IPS DF 19.7 (cell line): ENCODE results near the gene MOSMO.
"Not testable (repeated sequence)": the region's sequence is repeated elsewhere in the genome, so short reads cannot be mapped to it uniquely, and the experiment has no call there.

Experiments
- DNase-seq: peaks from one replicate; pipeline ENCODE4 v3.0.0-alpha.2; 2013; ENCODE audit warnings: low read depth, low spot score

Gene MOSMO

DNA sequence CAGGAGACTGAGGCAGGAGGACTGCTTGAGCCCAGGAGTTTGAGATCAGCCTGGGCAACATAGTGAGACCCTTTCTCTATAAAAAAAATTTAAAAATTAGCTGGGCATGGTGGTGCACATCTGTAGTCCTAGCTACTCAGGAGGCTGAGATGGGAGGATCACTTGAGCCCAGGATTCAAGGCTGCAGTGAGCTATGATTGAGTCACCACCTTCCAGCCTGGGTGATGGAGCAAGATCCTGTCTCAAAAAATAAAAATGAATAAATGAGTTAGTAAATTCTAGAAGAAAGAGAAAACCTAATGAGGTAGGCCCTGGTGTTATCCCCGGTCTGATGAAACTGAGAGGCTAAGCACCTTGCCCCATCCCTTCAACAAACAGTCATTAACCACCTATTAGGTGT is 5.9 kb upstream of the MOSMO start:
- DNase-seq = not testable (repeated sequence)

DNA sequence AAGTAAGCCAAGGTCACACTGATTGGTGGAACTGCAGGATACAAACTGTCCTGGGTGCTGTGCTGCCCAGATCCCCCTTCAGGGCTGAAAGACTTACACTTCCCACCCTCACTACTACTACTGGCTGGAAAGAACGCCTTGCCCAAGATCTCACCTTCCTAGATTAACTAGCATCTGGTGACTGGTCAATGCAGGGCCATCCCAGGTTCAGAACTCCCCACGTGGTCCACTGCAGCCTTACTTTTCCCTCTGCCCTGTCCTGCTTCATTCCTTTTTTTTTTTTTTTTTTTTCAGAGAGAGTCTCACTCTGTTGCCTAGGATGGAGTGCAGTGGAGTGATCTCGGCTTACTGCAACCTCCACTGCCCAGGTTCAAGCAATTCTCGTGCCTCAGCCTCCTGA is 4.7 kb upstream of the MOSMO start:
- no peak for DNase-seq

- DNase-seq = no peak
These were observed 3.6 kb upstream of the MOSMO start for GRCh38 chr16:22004341-22004740.

GRCh38 chr16:22005746-22006145 is 2.2 kb upstream of the MOSMO start:
- no peak for DNase-seq

DNA sequence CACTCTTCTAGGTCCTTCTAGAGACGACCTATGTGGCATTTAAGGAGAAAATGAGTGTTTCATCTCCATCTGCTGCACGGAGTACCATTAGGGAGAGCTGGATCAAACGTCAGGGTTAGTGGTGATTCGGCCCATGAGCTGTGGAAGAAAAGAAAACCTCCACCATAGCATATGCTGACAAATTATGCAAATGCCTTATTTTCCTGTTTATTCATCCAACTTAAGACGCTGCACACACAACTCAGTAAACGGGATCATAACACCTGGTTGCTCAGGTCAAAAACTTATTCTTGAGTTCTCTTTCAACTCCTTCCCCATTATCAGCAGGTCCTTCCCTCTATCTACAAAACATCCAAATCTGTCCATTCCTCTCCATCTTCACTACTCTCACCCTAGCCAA is 1.3 kb upstream of the MOSMO start:
- DNase-seq = no peak

- DNase-seq = no peak
These were observed 777 bp upstream of the MOSMO start for GRCh38 chr16:22007159-22007508.

- no peak for DNase-seq
These were observed 526 bp downstream of the MOSMO start for GRCh38 chr16:22008215-22009059.

DNA sequence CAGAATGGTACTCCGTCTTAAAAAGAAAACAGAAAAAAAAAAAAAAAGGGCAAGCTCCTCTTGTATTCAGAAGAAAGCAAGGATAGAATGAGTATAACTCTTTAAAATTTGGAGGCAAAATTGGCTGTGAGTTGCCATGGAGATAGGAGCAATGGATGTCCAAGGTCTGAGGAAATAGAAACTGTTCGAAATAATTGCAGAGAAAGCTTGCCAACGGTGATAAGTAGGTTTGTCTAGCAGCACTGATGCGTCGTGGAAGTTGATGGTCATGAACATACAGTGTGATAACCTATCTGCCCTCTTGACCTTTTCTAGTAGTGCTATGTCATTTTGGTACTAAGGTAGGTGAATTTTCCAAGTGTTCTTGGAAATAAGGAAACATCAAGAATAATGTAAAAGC is 3.0 kb downstream of the MOSMO start:
- no peak for DNase-seq

DNA sequence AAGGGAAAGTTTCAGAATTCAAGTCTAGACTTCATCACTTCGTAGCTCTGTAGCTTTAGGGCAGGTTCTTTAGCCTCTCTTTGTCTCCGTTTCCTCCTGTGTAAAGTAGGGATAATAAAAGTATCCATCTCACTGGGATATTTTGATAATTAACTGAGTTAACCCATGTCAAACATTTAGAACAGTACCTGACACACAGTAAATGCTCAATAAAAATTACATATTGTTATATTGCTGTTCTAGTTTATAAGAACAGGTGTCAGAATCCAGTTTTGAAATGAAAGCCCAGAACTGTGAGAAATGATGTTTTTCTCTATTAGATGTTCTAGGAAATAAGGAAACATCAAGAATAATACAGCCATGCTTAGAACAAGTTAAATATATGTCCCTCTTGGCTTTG is 4.3 kb downstream of the MOSMO start:
- no peak for DNase-seq

- DNase-seq = no peak
These were observed 5.6 kb downstream of the MOSMO start for GRCh38 chr16:22013486-22013885.

DNA sequence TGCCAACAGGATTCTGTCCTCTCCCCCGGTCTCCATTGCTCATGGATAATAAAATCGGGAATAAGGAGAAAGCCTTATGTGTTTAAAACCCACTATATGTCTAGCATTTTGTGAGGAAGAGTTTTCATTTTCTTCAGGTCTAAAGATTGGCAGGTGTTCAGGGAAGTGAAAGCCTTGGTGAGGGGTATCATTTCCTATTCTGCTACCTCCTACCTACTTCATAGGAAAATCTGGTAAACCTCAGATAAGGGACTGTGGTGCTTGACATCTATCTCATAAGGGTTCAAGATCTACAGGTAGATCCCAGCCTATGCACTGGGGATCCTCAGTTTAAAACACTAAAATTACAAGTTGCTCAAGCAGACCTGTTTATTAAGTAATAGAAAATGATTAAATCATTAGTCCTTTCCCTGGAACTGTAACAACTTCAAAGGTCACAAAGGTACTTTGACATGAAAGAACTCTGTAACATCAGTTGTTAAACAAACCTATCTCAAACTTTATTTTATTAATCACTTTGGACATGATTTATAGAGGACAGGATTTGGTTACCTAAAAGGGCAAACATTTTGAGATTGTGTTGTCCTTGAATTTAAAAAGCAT is 6.5 kb downstream of the MOSMO start:
- no peak for DNase-seq

GRCh38 chr16:22016927-22017326 is 9.0 kb downstream of the MOSMO start:
- no peak for DNase-seq

- no peak for DNase-seq
These were observed 10.6 kb downstream of the MOSMO start for GRCh38 chr16:22018559-22018958.

DNA sequence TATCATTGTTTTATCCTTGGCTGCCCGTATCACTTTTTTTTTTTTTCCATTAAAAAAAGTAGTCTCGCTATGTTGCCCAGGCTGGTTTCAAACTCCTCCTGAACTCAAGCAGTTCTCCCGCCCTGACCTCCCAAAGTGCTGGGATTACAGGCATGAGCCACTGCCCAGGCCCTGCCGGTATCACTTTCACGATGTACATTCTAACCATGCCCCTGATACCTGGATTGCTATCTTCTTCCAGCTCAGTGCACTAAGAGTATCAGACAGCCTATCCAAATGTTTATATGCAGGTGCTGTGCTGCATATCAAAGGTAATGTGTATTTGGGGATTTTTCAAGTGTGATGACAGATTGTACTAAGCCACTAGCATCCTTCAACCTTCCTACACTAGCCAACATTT is 14.2 kb downstream of the MOSMO start:
- DNase-seq = no peak

GRCh38 chr16:22023505-22023904 is 15.6 kb downstream of the MOSMO start:
- no peak for DNase-seq

DNA sequence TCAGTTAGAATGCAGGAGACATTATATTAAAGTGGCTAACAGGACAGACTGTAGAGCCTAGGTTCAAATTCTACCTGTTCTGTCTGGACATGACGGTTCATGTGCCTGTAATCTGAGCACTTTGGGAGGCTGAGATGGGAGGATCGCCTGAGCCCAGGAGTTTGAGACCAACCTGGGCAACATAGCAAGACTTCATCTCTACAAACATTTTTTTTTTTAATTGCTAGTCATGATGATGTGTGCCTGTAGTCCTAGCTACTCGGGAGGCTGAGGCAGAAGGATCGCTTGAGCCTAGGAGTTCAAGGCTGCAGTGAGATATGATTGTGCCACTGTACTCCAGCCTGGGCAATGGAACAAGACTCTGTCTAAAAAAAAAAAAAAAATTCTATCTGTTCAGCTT is 16.9 kb downstream of the MOSMO start:
- not testable (repeated sequence) for DNase-seq

- no peak for DNase-seq
These were observed 19.7 kb downstream of the MOSMO start for GRCh38 chr16:22027633-22028032.

DNA sequence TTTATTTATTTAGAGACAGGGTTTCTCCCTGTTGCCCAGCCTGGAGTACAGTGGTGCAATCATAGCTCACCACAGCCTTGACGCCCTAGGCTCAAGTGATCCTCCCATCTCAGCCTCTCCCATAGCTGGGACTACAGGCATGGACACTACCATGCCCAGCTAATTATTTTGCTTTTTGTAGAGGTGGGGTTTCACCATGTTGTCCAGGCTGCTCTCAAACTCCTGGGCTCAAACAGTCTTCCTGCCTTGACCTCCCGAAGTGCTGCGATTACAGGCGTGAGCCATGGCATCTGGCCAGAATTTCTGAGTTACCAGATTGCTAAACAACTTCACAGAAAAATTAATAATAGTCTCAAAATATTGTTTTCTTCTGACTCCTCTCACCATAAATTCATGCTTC is 21.7 kb downstream of the MOSMO start:
- DNase-seq = no peak

DNA sequence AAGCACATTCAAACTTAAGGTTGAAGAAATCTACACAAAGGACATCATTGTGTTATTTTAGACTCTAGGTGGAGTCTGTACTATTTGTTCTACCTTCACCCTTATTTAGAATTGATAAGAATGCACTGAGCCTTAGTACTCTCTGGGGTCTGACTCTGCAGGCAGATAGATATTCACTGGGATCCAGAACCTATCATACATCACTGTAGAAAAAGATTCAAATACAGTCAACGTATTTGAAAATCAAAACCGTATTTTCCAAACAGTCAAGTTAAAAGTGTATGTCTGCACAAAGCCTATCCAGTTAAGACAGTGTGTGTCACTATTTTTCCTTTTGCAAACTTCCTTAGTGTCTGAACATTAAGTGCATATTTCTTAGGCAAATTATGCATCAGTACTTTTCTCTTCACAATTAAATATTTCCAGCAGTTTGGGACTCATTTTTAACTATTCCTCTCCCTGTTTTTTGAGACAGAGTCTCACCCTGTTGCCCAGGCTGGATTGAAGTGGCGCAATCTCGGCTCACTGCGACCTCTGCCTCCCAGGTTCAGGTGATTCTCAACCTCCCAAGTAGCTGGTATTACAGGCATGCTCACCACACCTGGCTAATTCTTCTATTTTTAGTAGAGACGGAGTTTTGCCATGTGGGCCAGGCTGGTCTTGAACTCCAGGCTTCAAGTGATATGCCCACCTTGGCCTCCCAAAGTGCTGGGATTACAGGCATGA is 22.3 kb downstream of the MOSMO start:
- DNase-seq = no peak

DNA sequence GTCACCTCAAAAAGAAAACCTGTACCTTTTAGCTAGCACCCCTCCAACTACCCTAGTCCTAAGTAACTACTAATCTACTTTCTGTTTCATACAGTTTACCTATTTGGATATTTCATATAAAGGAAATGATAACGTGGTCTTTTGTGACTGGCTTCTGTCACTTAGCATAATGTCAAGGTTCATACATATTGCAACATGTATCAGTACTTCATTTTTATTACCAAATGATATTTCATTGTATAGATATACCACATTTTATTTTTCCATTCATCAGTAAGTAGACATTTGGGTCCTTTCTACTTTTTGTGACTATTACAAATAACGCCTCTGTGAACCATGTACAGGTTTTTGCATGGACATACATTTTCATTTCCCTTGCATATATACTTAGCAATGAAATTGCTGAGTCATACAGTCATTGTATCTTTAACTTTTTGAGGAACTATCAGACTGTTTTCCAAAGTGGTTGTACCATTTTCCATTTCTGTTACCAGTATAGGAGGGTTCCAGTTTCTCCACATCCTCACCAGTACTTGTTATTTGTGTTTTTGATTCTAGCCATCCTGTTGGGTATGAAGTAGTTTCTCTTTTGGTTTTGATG is 23.7 kb downstream of the MOSMO start:
- no peak for DNase-seq

- no peak for DNase-seq
These were observed 26.6 kb downstream of the MOSMO start for GRCh38 chr16:22034503-22034902.

DNA sequence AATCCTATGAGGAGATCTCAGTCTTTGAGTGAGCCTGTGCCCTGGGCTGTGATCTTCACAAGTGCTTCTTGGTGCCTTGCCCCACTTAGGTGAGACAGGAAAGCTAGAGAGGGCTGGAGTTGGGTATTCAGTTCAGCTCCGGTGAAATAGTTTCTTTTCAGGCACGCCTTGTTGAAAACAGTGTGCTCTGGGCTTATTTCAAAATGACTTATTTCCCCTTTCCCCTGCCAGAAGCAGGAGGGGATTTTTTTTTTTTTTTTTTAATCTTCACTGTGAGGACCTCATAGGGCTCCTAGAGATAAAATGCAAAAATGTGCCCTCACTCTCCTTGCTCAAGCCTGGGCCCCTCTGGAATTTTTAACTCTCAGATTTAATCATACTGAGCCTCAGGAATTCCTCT is 27.2 kb downstream of the MOSMO start:
- DNase-seq = no peak
